SK-N-SH (cell line): ENCODE results near the gene CCDC192. TPM values are rescaled to one million over a fixed set of nuclear protein-coding genes. Genes with fewer than 3 reads are reported as not detected.

ENCODE experiments used
- CTCF ChIA-PET: fragments of 300-600, 350-600 bp; formaldehyde crosslinking; extraction: SDS; loops from one replicate; lab custom pipeline; 2021; lab: Yijun Ruan, JAX
- POLR2A ChIA-PET: fragments of 350-600 bp; sonication (Branson Sonifier 250); formaldehyde crosslinking; extraction: SDS; loops from one replicate; lab custom pipeline; 2020; ENCODE audit warnings: antibody characterized with exemption, inconsistent platforms; lab: Yijun Ruan, JAX
- DNase-seq: peaks from one replicate; pipeline ENCODE4 v3.0.0; 2012
- H2AFZ ChIP-seq: fragments of 200-600 bp; sonication (generic); 2 replicates; pipeline ENCODE4 v1.8.1; 2016; ENCODE audit warnings: antibody characterized with exemption, mild to moderate bottlenecking, low read depth
- H3F3A ChIP-seq: fragments of 200-600 bp; sonication (generic); replicated peaks from 2 replicates; pipeline ENCODE3; 2016; ENCODE audit warnings: antibody characterized with exemption, mild to moderate bottlenecking; ENCODE audit not compliant: insufficient read depth
- H3K27ac ChIP-seq, 2 experiments: fragments of 200-500 bp in 1 of 2; fragments of 200-600 bp in 1 of 2; sonication (Bioruptor generic) in 1 of 2; sonication (generic), shearing (Covaris generic) in 1 of 2; 2 replicates each; pipeline versions ENCODE4 v1.5.1 to v1.6.1; 2014 to 2016; ENCODE audit warnings: low read depth in 2 of 2, inconsistent platforms in 1 of 2, low read length in 1 of 2, mild to moderate bottlenecking in 1 of 2, mixed read lengths in 1 of 2
- H3K27me3 ChIP-seq: fragments of 200-600 bp; sonication (generic), shearing (Covaris generic); 2 replicates; pipeline ENCODE4 v1.6.1; 2016; ENCODE audit warnings: mixed run types; ENCODE audit not compliant: insufficient read depth
- H3K36me3 ChIP-seq, 2 experiments: fragments of 200-500 bp in 1 of 2; fragments of 200-600 bp in 1 of 2; sonication (Bioruptor generic) in 1 of 2; sonication (generic) in 1 of 2; replicated peaks in 1 of 2; 2 replicates each; pipeline versions ENCODE3 to v1.5.1; 2014 to 2016; ENCODE audit warnings: low read length in 1 of 2, mild to moderate bottlenecking in 1 of 2; ENCODE audit not compliant: insufficient read depth in 2 of 2, control insufficient read depth in 1 of 2
- H3K4me1 ChIP-seq, 2 experiments: fragments of 200-500 bp in 1 of 2; fragments of 200-600 bp in 1 of 2; sonication (Bioruptor generic) in 1 of 2; sonication (generic), shearing (Covaris generic) in 1 of 2; 2 replicates each; pipeline versions ENCODE4 v1.5.1 to v1.6.1; 2014 to 2016; ENCODE audit warnings: low read depth in 1 of 2, low read length in 1 of 2, mixed run types in 1 of 2; ENCODE audit not compliant: insufficient read depth in 2 of 2, control insufficient read depth in 1 of 2
- H3K4me2 ChIP-seq: fragments of 200-600 bp; sonication (generic), shearing (Covaris generic); 2 replicates; pipeline ENCODE4 v1.6.1; 2017; ENCODE audit warnings: mixed run types
- H3K4me3 ChIP-seq, 2 experiments: fragments of 200-500 bp in 1 of 2; fragments of 200-600 bp in 1 of 2; sonication (Bioruptor generic) in 1 of 2; sonication (generic), shearing (Covaris generic) in 1 of 2; 2 replicates each; pipeline versions ENCODE4 v1.5.1 to v1.8.1; 2014 to 2016; ENCODE audit warnings: low read depth in 2 of 2, inconsistent platforms in 1 of 2, low read length in 1 of 2, mild to moderate bottlenecking in 1 of 2, mixed read lengths in 1 of 2, moderate library complexity in 1 of 2
- H3K79me2 ChIP-seq: fragments of 200-600 bp; sonication (generic); 2 replicates; pipeline ENCODE4 v1.8.1; 2017; ENCODE audit warnings: mild to moderate bottlenecking; ENCODE audit not compliant: insufficient read depth
- H3K9ac ChIP-seq: fragments of 200-600 bp; sonication (generic); 2 replicates; pipeline ENCODE4 v1.6.1; 2017; ENCODE audit warnings: mixed run types
- H3K9me2 ChIP-seq: fragments of 200-600 bp; sonication (generic); 2 replicates; pipeline ENCODE4 v1.6.1; 2017; ENCODE audit warnings: mixed run types
- H3K9me3 ChIP-seq: fragments of 200-600 bp; sonication (generic); 2 replicates; pipeline ENCODE4 v1.6.1; 2017; ENCODE audit warnings: mixed run types, mild to moderate bottlenecking, moderate library complexity
- H4K20me1 ChIP-seq: fragments of 200-600 bp; sonication (generic); 2 replicates; pipeline ENCODE4 v1.6.1; 2017; ENCODE audit warnings: mild to moderate bottlenecking, mixed run types; ENCODE audit not compliant: insufficient read depth
- CHD2 ChIP-seq: fragments of 150-350 bp; IDR thresholded peaks from 2 replicates; pipeline ENCODE4 v1.6.1; 2018; ENCODE audit warnings: low read length; ENCODE audit not compliant: partially characterized antibody
- CTCF ChIP-seq: fragments of 200-600 bp; sonication (generic); IDR thresholded peaks from 2 replicates; pipeline ENCODE4 v1.6.1; 2017; ENCODE audit warnings: antibody characterized with exemption, mild to moderate bottlenecking, moderate library complexity
- FOXJ3 ChIP-seq: sonication (generic); formaldehyde crosslinking; IDR thresholded peaks from 2 replicates; pipeline ENCODE4 v1.5.1; 2020; ENCODE audit warnings: mild to moderate bottlenecking, missing genetic modification reagents
- FOXM1 ChIP-seq: IDR thresholded peaks from 2 replicates; pipeline ENCODE4 v1.4.0; 2012; ENCODE audit warnings: low read depth, mild to moderate bottlenecking
- GABPA ChIP-seq: IDR thresholded peaks from 2 replicates; pipeline ENCODE4 v1.4.0; 2012; ENCODE audit warnings: low read depth, mild to moderate bottlenecking
- MAX ChIP-seq: IDR thresholded peaks from 2 replicates; pipeline ENCODE4 v1.4.0; 2012; ENCODE audit warnings: low read depth
- MEF2A ChIP-seq: IDR thresholded peaks from 2 replicates; pipeline ENCODE4 v1.4.0; 2012; ENCODE audit warnings: low read depth, borderline replicate concordance
- NRF1 ChIP-seq: IDR thresholded peaks from 2 replicates; pipeline ENCODE4 v1.6.1; 2012; ENCODE audit warnings: low read depth, mild to moderate bottlenecking, low read length
- PBX3 ChIP-seq: IDR thresholded peaks from 2 replicates; pipeline ENCODE4; 2012
- POLR2AphosphoS5 ChIP-seq: IDR thresholded peaks from 2 replicates; pipeline ENCODE4 v1.6.1; 2012; ENCODE audit warnings: low read depth, low read length
- RAD21 ChIP-seq: IDR thresholded peaks from 2 replicates; pipeline ENCODE4 v1.6.1; 2012; ENCODE audit warnings: mild to moderate bottlenecking, low read length
- RFX5 ChIP-seq: IDR thresholded peaks from 2 replicates; pipeline ENCODE4 v1.6.1; 2012; ENCODE audit warnings: mild to moderate bottlenecking, improper control_type of control experiment, low read length
- RXRA ChIP-seq: IDR thresholded peaks from 2 replicates; pipeline ENCODE4 v1.4.0; 2012; ENCODE audit warnings: low read depth, mild to moderate bottlenecking, borderline replicate concordance
- SIN3A ChIP-seq: IDR thresholded peaks from 2 replicates; pipeline ENCODE4 v1.6.1; 2012; ENCODE audit warnings: low read depth, mild to moderate bottlenecking, low read length, moderate library complexity, borderline replicate concordance
- TAF1 ChIP-seq: IDR thresholded peaks from 2 replicates; pipeline ENCODE4 v1.6.1; 2012; ENCODE audit warnings: low read depth, mild to moderate bottlenecking, low read length, moderate library complexity, borderline replicate concordance
- TCF12 ChIP-seq: IDR thresholded peaks from 2 replicates; pipeline ENCODE4 v1.4.0; 2012
- USF1 ChIP-seq: IDR thresholded peaks from 2 replicates; pipeline ENCODE4 v1.4.0; 2012; ENCODE audit warnings: low read depth, borderline replicate concordance
- YY1 ChIP-seq: IDR thresholded peaks from 2 replicates; pipeline ENCODE4 v1.4.0; 2012; ENCODE audit warnings: low read depth, mild to moderate bottlenecking
- WGBS: methylation state at CpG from one replicate; pipeline ENCODE4 v1.1.6; 2017; ENCODE audit warnings: low lambda C conversion rate; 5-methylcytosine and 5-hydroxymethylcytosine counted together
- polyA plus RNA-seq, 3 experiments: library from polyadenylated mRNA; depleted of rRNA; stranded (reverse); fragments of >200 nt; gene quantifications; 2 replicates each; pipeline ENCODE4 v1.2.3, GENCODE V29; 2012
- TF ChIP-seq, protein P1 (sequence below): IDR thresholded peaks from 2 replicates; pipeline ENCODE4 v1.4.0; 2012; ENCODE audit warnings: low read depth, borderline replicate concordance

Gene CCDC192
- polyA plus RNA-seq, 1 of the 3 experiments (the other 2 are of a cell fraction): not detected

DNA sequence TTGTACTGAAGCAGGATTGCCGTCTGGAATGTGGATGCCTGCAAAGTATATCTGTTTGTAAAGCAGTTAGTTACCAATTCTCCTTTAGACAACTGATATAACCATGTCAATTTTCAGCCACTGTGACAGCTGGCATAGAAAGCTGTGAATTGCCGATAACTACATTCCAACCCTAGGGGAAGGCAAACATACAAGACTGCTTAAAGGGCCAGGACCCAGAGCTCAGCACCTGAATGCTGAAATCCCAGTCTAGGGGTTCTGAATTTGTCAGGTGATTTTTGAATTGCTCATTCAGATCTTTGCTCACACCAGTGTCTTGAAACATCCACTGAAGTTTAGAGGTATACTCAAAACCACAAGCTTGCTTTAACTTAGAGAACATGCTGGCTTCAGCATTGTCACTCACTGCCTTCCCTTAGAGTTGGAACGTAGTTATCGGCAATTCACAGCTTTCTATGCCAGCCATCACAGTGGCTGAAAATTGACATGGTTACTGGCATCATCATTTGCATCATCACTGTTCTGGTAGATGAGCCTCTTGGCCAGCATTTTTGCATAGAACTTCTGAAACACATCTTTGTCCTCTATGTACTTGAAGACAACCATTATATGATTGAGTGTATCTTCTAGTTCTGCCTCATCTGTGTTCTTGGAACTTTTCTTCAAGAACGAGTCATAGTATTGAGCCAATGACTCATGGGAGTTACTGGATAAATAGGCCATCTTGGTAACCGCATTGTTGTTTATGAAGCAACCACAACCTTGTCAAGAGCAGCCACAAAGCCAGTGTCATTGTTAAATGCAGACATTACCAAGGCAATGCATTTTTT is 82.1 kb downstream of the CCDC192 start:
- ChIA-PET POLR2A (no interaction called here), CTCF (no interaction called here)
- Histone ChIP-seq H3K9me2 (no peaks in the 10 kb centered on the region), H3K4me2 (no peak overlapping the region), H3K9ac (no peak overlapping the region), H3K36me3 (no peaks in the 10 kb centered on the region), H3K9me3 (no peaks in the 10 kb centered on the region), H3F3A (no peaks in the 10 kb centered on the region), H3K4me3 (no peak overlapping the region), H3K4me1 (no peaks in the 10 kb centered on the region), H3K27me3 (no peaks in the 10 kb centered on the region), H3K27ac (no peak overlapping the region), H4K20me1 (no peaks in the 10 kb centered on the region), H3K79me2 (no peaks in the 10 kb centered on the region), H2AFZ (no peak overlapping the region; the same call in 1 of the 2 replicates)
- DNase-seq: no peak
- TF ChIP-seq FOXM1: no peak
- no peak for TF ChIP-seq TCF12
- TF ChIP-seq MAX: no peak
- TF ChIP-seq PBX3: no peak
- TF ChIP-seq, protein P1, sequence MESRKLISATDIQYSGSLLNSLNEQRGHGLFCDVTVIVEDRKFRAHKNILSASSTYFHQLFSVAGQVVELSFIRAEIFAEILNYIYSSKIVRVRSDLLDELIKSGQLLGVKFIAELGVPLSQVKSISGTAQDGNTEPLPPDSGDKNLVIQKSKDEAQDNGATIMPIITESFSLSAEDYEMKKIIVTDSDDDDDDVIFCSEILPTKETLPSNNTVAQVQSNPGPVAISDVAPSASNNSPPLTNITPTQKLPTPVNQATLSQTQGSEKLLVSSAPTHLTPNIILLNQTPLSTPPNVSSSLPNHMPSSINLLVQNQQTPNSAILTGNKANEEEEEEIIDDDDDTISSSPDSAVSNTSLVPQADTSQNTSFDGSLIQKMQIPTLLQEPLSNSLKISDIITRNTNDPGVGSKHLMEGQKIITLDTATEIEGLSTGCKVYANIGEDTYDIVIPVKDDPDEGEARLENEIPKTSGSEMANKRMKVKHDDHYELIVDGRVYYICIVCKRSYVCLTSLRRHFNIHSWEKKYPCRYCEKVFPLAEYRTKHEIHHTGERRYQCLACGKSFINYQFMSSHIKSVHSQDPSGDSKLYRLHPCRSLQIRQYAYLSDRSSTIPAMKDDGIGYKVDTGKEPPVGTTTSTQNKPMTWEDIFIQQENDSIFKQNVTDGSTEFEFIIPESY: no peak
- no peak for TF ChIP-seq TAF1
- TF ChIP-seq CHD2: no peak
- no peak for TF ChIP-seq CTCF
- TF ChIP-seq FOXJ3 (CRISPR knock-in tag): no peak
- no peak for TF ChIP-seq YY1
- TF ChIP-seq GABPA: no peak
- no peak for TF ChIP-seq SIN3A
- TF ChIP-seq USF1: no peak
- TF ChIP-seq MEF2A: no peak
- TF ChIP-seq RXRA: no peak
- no peak for TF ChIP-seq POLR2AphosphoS5
- TF ChIP-seq NRF1: no peak
- no peak for TF ChIP-seq RFX5
- TF ChIP-seq RAD21: no peak
- WGBS: 47% methylated on average over 6 of the region's 6 CpGs
